ENCODE measurements around the gene CBY1.
A peak's percentile ranks its signal among the peaks of the same experiment; 100 is the strongest.
"Not testable (repeated sequence)": the region's sequence is repeated elsewhere in the genome, so short reads cannot be mapped to it uniquely, and the experiment has no call there.

Gene CBY1

DNA sequence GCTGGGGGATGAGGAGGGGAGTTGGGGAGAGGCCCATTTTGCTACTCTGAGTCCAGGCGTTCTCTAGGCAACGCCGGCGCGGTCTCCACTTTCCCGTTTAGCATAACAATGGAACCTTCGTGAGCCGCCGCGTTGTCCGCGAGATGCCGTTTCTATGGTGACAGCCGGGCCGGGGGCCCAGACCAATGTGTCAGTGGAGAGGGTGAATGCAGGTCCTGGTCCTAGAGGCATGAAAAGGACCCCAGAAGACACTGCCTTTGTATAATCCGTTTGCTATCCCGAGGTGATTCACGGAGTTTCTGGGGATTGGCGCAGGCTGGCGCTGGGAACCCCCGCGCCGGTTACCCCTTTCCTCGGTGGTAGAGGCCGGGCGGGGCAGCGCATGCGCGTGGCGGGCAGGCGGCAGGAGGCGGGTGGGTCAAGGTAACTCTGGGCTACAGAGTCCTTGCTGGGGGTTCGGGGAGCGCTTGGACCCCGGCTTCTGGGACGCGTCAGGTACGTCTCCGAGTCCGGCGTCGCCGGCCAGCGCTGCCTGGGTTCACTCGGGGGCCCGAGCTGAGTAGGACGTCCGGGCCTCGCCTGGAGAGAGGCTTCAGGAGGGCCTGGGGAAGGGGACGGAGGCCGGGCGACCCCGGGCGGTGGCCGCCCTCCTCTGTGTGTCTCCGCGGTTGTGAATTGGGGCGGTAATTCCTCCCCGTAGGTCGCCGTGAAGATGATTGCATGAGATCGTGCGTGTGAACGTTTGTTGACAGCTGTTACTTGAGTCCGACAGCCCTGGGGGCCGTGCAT is at the start of gene CBY1, which contains the start of gene FAM227A:
Gene CBY1, plus strand, starts transcription at position 383 of the 789 bp plus-strand sequence. CDS start 11,417 bp downstream, outside the sequence.
Gene FAM227A, minus strand, starts transcription at position 137 of the 789 bp plus-strand sequence. CDS start 6,224 bp downstream, outside the sequence.
- peak; percentile 78 for DNase-seq (ENCODE audit: low read depth)

DNA sequence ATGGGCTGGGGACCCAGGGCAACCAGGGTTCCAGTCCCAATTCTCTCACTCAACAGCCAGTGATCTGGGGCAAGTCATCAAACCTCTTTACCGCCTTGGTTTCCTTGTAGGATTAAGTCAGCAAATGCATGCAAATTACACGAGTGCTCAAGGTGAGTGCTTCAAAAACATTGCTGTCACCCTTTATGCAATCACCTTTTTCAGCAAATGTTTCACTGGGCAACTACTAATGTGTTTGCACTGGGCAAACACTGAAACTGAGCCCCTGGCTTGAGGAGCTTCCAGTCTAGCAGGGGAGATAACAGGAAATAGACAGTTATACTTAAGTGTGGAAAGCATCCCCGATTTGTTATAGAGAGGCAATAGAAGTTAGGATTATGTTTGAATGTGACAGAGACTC is 48.8 kb upstream of the CBY1 start:
- no peak for DNase-seq (ENCODE audit: low read depth)

DNA sequence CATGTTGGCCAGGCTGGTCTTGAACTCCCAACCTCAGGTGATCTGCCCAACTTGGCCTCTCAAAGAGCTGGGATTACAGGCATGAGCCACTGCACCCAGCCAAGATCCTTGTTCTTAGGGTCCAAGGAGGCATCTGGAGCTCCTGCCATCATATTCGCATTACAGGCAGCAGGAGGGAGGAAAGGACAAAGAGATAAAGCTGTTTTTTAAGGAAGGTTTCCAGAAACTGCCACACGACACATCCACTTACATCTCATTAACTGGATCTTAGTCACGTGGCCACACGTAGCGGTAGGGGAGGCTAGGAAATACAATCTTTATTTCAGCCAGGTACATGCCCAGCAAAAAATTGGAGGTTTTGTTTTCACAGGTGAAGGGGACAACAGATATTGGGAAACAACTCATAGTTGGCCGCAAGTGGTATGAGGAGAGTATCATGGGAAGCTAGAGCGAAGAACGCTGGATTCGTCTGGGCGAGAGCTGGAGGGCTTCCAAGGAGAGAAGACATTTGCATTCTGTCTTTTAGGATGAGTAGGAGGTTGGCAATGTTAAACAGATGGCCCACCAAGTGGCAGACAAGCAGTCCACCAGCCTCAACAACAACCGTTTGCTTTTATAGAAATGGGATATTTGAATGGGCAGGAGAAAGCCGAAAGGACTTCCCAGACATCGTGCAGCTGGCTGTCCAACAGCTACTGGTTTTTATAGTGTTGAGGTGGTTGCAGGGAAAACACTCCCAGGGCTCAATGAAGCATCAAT is 47.3 kb upstream of the CBY1 start:
- DNase-seq (ENCODE audit: low read depth) = no peak

DNA sequence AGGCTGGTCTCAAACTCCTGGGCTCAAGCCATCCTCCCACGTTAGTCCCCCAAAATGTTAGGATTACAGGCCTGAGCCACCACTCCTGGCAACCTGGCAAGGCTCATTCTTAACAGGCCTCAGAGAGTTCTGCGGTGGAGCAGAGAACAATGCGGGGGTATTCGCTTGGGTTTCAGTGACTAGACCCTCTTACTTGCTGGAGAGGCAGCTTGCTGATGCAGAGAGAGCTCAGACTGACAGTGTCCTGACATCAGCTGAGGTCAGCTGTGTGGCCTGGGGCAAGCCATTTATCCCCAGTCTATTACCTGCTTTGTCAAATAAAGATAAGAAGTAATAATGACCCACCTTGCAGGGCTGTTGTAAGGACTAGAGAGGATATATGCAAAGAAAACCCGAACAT is 46.2 kb upstream of the CBY1 start:
- no peak for DNase-seq (ENCODE audit: low read depth)

DNA sequence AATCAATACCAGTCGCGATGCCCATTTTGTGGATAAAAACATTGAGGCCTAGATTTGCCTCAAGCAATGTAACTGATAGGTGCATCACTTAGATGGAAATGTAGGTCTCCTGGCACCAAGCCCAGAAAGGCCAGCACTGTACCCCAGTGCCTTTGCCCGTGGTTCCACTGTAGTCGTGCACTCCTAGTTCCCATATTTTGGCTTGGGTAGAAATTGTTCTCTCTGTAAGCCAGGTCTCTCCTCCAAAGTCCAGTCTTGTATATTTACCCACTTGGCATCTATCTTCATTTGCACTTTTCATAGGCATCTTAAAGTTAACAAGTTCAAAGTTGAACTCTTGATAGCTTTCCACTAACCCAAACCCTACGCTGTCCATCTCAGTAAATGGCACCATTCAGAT is 44.9 kb upstream of the CBY1 start:
- no peak for DNase-seq (ENCODE audit: low read depth)

DNA sequence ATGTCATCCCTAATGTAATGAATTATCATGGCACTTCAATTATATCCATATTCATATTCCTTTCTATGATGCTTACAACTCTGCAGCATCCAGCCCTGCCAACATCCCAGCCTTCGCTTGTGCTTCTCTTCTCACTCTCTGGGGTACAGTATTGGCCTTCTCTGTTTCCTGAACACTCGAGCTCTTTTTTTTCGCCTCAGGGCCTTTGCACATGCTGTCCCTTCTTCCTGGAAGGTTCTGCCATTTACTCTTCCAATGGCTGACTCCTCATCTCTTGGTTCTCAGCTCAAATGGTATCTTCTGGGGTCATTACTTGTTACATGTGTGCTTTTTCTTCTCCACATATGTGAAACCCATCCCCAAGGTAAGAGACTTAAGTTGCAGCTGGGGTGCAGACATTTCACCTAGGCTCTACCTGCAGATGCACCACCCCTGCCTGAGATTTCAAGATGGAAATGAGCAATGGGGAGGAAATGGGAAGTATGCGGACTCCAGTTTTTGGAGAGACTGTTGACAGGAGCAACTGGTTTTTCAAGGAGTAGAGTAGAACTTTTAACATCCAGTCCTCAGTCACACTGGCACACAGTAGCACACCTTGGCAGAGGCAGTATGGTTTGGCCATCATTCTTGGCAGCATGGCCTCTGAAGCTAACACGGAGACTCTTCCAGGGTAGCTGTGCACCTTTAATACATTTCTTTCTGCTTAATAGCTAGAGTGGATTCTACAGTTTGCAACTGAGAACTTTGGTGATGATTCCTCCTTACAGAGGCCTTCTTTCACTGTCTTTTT is 44.0 kb upstream of the CBY1 start:
- no peak for DNase-seq (ENCODE audit: low read depth)

DNA sequence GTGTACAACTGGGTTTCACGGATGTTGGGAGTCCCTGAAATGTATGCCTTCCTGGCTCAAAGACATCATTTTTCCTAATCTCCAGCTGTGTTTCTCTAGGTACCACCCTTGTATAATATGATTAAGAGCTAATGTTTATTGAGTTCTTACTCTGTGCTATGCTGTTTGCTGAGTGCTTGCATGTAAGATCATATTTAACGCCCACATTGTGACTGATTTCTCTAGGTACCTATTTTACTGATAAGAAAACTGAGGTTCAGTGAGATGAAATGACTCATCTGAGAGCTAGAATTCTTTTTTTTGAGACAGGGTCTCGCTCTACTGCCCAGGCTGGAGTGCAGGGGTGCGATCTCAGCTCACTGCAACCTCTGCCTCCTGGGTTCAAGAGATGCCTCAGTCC is 42.9 kb upstream of the CBY1 start:
- DNase-seq (ENCODE audit: low read depth) = no peak

DNA sequence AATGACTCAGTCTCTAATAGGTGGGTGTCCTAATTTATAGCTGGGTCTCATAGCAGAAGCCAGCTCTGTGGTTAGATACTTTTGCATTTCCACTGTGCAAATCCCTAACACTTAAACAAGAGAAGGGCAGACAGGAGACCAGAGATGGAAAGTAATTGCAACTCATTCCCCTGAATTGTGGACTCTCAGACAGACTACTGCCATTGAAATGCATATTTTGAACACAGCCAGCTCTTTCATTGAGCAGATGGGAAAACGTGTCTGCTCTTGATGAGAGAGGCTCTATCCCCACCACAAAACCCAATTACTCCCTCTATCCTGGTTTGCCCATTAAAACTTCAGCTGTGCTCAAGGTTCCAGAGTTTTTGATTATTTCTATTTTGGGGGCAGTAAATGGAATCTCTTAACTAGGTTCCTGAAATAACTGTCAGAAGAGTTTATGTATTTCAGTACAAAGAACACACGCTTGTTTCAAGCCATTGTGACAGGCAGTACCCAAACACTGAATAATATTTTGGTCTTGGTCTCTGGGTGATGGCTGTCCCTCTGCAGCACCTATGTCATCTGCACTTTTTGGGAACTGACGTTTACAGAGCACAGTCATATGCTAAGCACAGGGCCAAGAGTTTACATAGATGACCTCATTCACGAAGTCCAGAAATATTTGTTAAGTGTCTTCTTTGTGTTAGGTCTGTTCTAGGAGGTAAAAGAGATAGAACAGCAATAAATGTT is 41.9 kb upstream of the CBY1 start:
- DNase-seq (ENCODE audit: low read depth) = no peak

DNA sequence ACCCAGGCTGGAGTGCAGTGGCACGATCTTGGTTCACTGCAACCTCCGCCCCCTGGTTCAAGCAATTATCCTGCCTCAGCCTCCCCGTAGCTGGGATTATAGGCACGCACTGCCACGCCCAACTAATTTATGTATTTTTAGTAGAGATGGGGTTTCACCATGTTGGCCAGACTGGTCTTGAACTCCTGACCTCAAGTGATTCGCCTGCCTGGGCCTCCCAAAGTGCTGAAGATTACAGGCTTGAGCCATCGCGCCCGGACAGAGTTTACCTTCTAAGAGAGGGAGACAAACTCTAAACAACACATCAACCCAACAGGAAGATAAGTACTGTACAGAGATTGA is 41.4 kb upstream of the CBY1 start:
- DNase-seq (ENCODE audit: low read depth) = not testable (repeated sequence)

DNA sequence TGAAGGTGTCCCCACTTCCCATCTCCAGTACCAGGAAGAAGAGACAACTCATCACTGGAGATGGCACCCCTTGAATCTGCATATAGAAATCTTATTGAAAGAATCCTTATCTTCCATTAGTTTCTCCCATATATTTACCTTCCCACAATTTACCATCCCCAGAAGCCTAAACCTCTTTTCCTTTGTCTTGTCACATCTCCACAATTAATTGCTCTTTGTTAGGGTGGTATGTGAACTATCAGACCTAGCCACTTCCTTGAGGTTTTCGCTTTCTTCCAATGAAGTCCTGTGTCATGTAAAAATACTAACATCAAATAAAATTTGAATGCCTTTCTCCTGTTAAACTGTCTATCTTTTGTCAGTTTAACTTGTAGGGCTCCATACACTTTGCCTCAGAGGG is 38.2 kb upstream of the CBY1 start:
- no peak for DNase-seq (ENCODE audit: low read depth)

DNA sequence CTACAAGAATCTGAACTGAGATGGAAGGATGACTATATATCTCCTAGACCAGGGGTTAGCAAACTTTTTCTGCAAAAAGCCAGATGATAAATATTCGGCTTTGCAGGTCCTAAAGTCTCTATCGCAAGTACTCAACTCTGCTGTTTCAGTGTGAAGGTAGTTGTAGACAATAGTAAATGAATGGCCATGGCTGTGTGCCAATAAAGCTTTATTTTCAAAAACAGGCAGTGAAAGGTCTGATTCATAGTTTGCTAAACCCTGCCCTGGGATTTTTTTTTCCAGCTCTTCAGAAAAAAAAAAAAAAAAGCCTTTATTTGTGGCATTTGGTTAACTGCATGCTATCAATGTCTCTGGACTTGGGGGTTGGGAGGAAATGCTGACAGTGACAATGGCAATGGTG is 37.8 kb upstream of the CBY1 start:
- no peak for DNase-seq (ENCODE audit: low read depth)

DNA sequence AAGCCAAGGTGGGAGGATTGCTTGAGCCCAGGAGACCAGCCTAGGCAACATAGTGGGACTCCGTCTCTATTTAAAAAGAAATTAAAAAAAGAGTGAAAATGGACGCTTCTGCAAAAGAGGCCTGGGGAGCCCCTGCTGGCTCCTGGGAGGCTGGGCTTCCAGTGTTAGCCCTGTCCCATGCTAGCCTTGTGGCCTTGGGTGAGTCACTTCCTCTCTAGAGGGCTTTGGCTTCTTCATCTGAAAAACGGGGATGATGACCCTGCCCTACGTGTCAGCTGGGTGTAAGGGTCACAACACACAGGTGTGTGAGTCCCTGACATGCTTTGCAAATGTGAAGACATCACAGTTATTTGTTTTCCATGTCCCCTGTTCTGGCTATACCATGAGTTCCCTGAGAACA is 33.1 kb upstream of the CBY1 start:
- DNase-seq (ENCODE audit: low read depth) = no peak

DNA sequence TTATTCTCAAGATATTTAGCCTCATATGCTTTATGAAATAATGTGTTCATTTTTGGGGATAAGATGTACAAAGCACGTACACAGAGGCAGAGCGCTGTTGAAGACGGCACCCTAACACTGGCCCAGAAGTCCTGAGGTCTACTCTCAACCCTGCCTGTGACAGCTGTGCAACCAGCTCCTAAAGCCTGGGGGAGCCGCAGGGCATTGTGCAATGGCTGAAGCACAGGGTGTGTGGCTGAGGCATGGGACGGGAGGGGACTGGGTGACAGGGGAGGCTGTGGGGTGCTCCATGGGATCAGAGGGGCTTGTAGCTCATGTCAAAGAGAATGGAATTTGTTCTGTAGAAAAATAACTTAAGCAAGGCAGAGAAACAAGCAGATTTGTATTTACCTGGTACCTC is 28.0 kb upstream of the CBY1 start:
- no peak for DNase-seq (ENCODE audit: low read depth)

DNA sequence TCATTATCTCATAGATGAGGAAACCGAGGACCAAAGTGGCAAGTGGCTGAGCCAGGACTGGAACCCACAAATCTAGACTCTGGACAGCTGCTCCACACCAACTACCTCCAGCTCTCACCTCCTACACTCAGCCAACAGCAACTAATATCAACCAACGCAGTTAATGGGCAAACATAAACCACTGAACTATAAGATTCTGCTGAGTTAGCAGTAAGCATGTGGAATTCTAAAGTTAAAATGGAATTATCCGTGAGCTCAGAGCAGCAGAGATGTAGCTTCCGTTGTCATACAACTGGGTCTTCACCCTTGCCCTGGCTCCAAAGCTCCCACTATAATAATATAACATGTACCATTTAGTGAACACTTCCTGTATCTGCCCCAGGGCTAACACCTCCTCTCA is 27.3 kb upstream of the CBY1 start:
- no peak for DNase-seq (ENCODE audit: low read depth)

DNA sequence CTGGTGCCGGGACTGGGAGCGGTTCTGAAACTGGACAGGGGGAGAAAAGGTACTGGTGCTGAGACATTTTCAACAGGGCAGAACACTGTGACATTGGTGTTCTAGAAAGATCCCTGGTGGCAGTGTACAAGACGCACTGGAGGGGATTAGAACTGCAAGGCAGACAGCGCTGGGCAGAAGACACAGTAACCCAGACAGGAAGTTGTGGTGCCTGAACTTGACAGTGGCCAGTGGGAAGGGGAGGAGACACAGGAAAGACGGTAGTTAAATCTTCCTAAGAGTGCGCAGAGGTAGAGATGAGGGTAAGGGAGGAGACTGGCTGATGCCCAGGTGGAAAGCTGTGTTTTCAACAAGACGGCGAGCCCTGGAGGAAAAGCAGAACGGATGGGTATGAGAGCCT is 24.7 kb upstream of the CBY1 start:
- DNase-seq (ENCODE audit: low read depth) = no peak

DNA sequence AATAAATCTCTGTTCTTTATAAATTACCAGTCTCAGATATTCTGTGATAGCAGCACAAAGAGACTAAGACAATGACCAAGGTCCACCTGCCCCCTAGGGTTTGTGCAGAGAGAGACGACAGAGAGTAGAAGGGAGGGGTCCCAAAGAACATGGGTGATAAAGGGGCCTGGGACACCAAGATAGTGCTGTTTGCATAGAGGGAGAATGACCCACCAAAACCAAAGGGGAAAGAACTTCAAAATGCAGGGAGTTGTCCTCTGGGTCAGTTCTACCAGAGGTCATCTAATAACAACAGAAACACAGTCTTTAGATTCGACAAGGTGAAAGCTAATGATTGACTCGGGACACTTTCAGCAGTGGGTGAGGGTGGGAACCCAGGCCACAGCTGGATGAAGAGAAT is 23.9 kb upstream of the CBY1 start:
- no peak for DNase-seq (ENCODE audit: low read depth)

DNA sequence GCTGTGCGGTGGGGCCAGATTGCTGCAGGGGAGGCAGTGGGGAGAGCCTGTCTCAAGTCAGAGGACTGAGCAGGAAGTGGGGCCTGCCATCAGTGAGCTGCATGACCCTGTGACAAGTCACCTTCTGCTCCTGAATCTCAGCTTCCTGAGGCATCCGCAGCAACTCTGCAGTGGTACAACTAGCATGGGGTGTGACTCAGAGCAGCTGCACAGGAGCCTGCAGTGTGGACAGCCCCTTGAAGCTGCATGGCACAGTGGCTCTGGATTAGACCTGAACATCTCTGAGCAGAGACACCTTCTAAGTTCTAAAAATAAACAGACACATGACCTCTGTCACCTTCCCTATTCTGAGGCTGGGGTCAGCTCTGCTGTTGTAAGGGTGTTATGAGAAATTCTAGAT is 18.2 kb upstream of the CBY1 start:
- DNase-seq (ENCODE audit: low read depth) = no peak

DNA sequence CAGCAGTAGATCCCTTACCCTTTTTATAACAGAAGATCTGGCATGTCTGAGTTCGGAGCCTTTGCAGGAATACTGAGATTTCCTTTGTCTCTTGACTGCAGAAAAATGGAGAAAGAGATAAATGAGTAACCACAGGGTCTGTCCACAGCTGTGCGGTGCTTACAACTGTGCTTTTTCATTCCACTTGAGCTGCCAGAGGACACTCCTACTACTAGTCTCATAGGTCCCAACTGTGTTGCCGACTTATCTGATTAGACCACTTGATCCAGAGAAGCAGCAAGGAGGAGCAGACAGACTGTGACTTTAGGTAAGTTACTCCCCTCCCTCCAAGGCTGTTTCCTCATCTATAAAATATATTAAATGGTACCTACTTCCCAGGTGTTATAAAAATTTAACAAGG is 17.7 kb upstream of the CBY1 start:
- DNase-seq (ENCODE audit: low read depth) = no peak

DNA sequence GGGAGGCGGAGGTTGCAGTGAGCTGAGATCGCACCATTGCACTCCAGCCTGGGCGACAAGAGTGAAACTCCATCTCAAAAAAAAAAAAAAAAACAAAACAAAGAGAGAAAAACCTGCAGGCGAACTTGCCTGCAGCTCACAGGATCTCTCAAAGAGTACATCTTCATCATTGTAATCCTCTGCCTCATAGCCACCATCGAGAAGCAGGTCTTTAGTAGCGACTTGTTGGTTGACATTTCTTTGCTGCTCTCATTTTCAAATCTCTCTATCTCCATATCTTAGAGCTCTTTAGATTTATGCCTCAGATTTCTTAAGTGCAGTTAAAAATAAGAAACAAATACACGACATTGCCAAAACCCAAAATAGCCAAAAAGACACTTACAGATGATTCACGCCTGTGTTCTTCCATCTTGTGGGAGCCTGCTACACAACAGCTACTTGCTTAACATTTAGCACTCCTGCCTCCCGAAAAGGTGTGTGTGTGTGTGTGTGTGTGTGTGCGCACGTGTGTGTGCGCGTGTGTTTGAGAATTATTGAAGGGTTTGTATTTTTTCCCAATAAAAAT is 14.9 kb upstream of the CBY1 start:
- DNase-seq (ENCODE audit: low read depth) = no peak

DNA sequence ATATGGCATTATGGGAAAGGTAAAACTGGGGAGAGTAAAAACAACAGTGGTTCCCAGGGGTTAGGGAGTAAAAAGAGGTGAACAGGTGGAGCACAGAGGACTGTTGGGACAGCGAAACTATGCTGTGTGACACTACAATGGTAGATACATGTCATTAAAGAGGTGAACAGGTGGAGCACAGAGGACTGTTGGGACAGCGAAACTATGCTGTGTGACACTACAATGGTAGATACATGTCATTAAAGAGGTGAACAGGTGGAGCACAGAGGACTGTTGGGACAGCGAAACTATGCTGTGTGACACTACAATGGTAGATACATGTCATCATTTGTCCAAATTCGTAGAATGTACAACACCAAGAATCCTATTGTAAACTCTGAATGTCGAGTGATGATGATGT is 12.2 kb upstream of the CBY1 start:
- DNase-seq (ENCODE audit: low read depth) = not testable (repeated sequence)

DNA sequence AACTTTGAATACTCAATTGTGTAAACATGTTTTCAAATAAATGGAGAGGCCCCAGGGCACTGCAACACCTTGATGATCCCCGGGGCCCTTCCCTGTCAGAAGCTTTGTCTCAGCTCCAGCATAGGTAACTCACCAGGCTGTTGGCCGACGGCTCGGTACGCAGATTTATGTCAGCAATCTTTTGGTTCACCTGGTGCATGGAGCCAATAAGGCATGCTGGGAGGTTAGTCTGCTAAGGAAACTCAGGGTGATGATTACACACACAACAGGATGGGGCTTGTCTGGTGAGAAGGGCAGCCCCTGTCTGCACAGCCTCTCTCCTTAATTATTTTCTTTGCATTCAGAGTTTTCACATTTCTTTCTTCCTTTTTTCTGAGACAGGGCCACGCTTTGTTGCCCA is 11.0 kb upstream of the CBY1 start:
- no peak for DNase-seq (ENCODE audit: low read depth)
